Esophagus muscularis mucosa (tissue), 4 donors: ENCODE data around the gene CPB2. TPM values are rescaled to one million over a fixed set of nuclear protein-coding genes. Genes with fewer than 3 reads are reported as not detected.

ENCODE experiments used
- DNase-seq: peaks from one replicate; pipeline ENCODE4 v3.0.0-alpha.2; 2017; ENCODE audit errors: extremely low spot score
- H3K27ac ChIP-seq, 4 donors: fragments of 200-600 bp; sonication (generic); replicated peaks in 1 of 4; 1 replicate in 3 of 4; 2 replicates in 1 of 4; pipeline ENCODE4 v1.5.1; 2016 to 2019; ENCODE audit warnings: mild to moderate bottlenecking in 1 of 4
- H3K27me3 ChIP-seq, 4 donors: fragments of 200-600 bp; sonication (generic); one replicate each; pipeline versions ENCODE4 v1.5.1 to v1.6.0; 2016 to 2019
- H3K36me3 ChIP-seq, 4 donors: fragments of 200-600 bp; sonication (generic); one replicate each; pipeline ENCODE4 v1.5.1; 2016 to 2019
- H3K4me1 ChIP-seq, 4 donors: fragments of 200-600 bp; sonication (generic); one replicate each; pipeline ENCODE4 v1.5.1; 2016 to 2019
- H3K4me3 ChIP-seq, 4 donors: fragments of 200-600 bp; sonication (generic); 1 replicate in 2 of 4; 2 replicates in 2 of 4; pipeline ENCODE4 v1.5.1; 2016 to 2019; ENCODE audit warnings: mild to moderate bottlenecking in 4 of 4, moderate library complexity in 1 of 4
- H3K9me3 ChIP-seq, 4 donors: fragments of 200-600 bp; sonication (generic); 1 replicate in 3 of 4; 2 replicates in 1 of 4; pipeline ENCODE4 v1.5.1; 2016 to 2019
- CTCF ChIP-seq, 3 experiments: fragments of 200-600 bp in 2 of 3; fragments of 450-650 bp in 1 of 3; sonication (generic) in 2 of 3; IDR thresholded peaks; one replicate each; pipeline ENCODE4 v1.5.1; 2017 to 2019; ENCODE audit warnings: antibody characterized with exemption in 3 of 3, mild to moderate bottlenecking in 2 of 3, moderate library complexity in 1 of 3
- EP300 ChIP-seq: sonication (generic); formaldehyde crosslinking; IDR thresholded peaks from one replicate; pipeline ENCODE4 v1.6.1; 2017; ENCODE audit warnings: antibody characterized with exemption
- POLR2A ChIP-seq: fragments of 450-650 bp; IDR thresholded peaks from one replicate; pipeline ENCODE4 v1.6.1; 2017; ENCODE audit warnings: antibody characterized with exemption, moderate library complexity, mild to moderate bottlenecking, low read depth
- POLR2AphosphoS5 ChIP-seq, 2 donors: sonication (generic); formaldehyde crosslinking; IDR thresholded peaks; one replicate each; pipeline ENCODE4 v1.6.1; 2017; ENCODE audit warnings: antibody characterized with exemption in 2 of 2
- WGBS: methylation state at CpG from one replicate; pipeline ENCODE4 v1.1.5; 2018; 5-methylcytosine and 5-hydroxymethylcytosine counted together
- intact Hi-C: fragments of 100-400 bp; cut with DNase I; formaldehyde crosslinking; loops from one replicate; pipeline ENCODE4 v1.15.1; 2023
- total RNA-seq, 4 donors: library from RNA; depleted of rRNA; stranded (reverse); fragments of >200 nt; gene quantifications; one replicate each; pipeline versions ENCODE4 v1.1.0 to v1.2.1, GENCODE V29; 2016

The CPB2 gene
- total RNA-seq, 4 donors from 2014 or later: not detected

GRCh38 chr13:46103037-46103436 lies 1.8 kb downstream of the CPB2 start:
- H3K27ac ChIP-seq: no peak overlapping the region
- peaks cover 0 to 4% (median 0%) of the 10 kb centered on the region in 4 donors for H3K4me1 ChIP-seq
- no peaks in the 10 kb centered on the region for H3K36me3 ChIP-seq
- intact Hi-C loops: no loop called here
- 96% methylated on average over 7 of the region's 7 CpGs for WGBS
- H3K9me3 ChIP-seq: no peaks in the 10 kb centered on the region
- no peak for DNase-seq
- TF ChIP-seq POLR2A (no peak), CTCF (IDR thresholded peaks at IDR 0.05) (no peak), EP300 (no peak), POLR2AphosphoS5 (IDR thresholded peaks at IDR 0.05) (no peak)
- no peak overlapping the region for H3K4me3 ChIP-seq
- H3K27me3 ChIP-seq: no peaks in the 10 kb centered on the region

DNA sequence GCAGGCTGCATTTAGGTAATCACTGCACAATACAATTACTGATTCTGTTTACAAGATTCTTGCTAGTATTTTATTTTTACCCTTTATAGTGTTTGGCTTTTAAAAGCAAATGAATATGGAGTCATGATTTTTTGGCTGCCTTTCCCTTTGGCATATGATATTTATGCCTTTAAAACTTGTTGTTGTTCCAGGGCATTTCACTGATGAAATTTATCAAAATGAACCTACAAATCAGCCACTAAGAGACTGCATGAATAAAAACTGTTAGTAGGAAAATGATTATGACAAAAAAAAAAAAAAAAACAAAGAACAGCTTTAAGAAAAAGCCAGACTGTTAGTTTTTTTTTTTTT lies 2.6 kb downstream of the CPB2 start:
- Histone ChIP-seq H3K27ac (no peak overlapping the region), H3K4me1 (peaks cover 0 to 4% (median 0%) of the 10 kb centered on the region in 4 donors), H3K9me3 (no peaks in the 10 kb centered on the region), H3K27me3 (no peaks in the 10 kb centered on the region), H3K36me3 (no peaks in the 10 kb centered on the region), H3K4me3 (no peak overlapping the region)
- DNase-seq: no peak
- intact Hi-C loops: no loop called here
- TF ChIP-seq POLR2AphosphoS5 (IDR thresholded peaks at IDR 0.05) (no peak), EP300 (no peak), POLR2A (no peak), CTCF (IDR thresholded peaks at IDR 0.05) (no peak)

DNA sequence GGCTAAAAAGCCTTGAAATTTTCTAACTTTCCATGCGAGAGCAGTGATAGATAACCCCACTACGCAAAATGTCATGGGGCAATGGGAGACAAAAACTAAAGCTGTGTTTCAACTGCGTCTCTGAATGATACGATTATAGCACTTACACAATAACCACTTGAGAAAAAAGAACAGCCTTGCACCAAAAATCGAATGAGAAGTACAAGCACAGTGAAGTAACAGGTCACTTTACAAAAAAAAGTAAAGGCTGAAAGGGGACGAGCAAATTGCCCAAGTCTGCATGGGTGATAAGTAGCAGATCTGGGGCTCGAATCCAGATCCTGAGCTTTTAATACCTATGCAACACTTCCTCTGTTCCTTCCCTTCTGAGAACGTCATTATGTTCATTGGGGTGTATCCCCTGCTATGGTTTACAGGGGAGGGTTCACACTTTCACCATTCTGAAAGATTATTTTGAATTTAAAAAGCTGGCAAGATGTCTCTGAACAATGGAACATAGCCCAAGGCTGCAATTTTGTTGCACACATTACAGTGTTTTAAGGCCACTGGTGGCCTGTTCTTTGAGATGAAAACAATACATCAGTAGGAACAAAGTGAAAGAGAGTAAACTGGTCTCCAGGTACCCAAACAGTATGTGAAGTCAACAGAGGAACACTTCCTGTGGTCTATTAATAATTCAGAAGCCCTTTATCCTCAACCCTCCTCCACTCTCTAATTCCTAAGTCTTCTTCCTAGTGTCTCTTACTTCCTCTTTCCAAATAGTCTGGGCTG lies 3.2 kb downstream of the CPB2 start:
- Histone ChIP-seq H3K27me3 (no peaks in the 10 kb centered on the region), H3K4me3 (no peak overlapping the region), H3K27ac (no peak overlapping the region), H3K9me3 (no peaks in the 10 kb centered on the region), H3K4me1 (peaks cover 0 to 4% (median 0%) of the 10 kb centered on the region in 4 donors), H3K36me3 (no peaks in the 10 kb centered on the region)
- intact Hi-C loops: no loop called here
- WGBS: 60% methylated on average over 8 of the region's 8 CpGs
- no peak for TF ChIP-seq POLR2A
- TF ChIP-seq EP300: no peak
- no peak for TF ChIP-seq POLR2AphosphoS5 (IDR thresholded peaks at IDR 0.05)
- TF ChIP-seq CTCF (IDR thresholded peaks at IDR 0.05): no peak
- no peak for DNase-seq

DNA sequence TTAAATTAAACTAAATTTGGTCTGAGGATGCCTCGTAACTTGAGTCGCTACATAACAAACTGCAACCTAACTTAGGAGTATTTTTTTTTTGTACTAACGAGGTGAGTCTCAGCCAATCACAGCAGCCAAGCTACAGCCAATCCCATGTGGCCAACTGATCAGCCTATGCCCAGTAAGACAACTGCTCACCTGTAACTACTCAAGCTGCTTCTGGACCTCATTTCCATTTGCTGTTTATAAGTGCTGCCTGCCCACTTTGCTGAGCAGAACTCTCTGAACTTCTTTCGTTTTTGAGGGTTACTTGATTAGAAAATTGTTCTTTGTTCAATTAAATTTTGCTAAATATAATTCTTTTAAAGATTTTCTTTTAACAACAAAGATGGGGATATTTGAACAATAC lies 3.8 kb downstream of the CPB2 start:
- no peak for DNase-seq
- TF ChIP-seq CTCF (IDR thresholded peaks at IDR 0.05) (no peak), POLR2A (no peak), EP300 (no peak), POLR2AphosphoS5 (IDR thresholded peaks at IDR 0.05) (no peak)
- Histone ChIP-seq H3K9me3 (no peaks in the 10 kb centered on the region), H3K4me3 (no peak overlapping the region), H3K27ac (no peak overlapping the region), H3K36me3 (no peaks in the 10 kb centered on the region), H3K27me3 (no peaks in the 10 kb centered on the region), H3K4me1 (peaks cover 0 to 4% (median 0%) of the 10 kb centered on the region in 4 donors)
- intact Hi-C loops: no loop called here
- 81% methylated on average over 4 of the region's 4 CpGs for WGBS
